NB4 (cell line): ENCODE measurements around the gene SDK2.

Source experiments
- POLR2A ChIP-seq: IDR thresholded peaks from 2 replicates; pipeline ENCODE4 v1.6.1; 2011; ENCODE audit warnings: mild to moderate bottlenecking; ENCODE audit not compliant: insufficient read length; ENCODE audit errors: extremely low read depth
- TF ChIP-seq, protein P1 (sequence below): IDR thresholded peaks from one replicate; pipeline ENCODE4 v1.5.1; 2012; ENCODE audit warnings: low read depth, low read length

DNA sequence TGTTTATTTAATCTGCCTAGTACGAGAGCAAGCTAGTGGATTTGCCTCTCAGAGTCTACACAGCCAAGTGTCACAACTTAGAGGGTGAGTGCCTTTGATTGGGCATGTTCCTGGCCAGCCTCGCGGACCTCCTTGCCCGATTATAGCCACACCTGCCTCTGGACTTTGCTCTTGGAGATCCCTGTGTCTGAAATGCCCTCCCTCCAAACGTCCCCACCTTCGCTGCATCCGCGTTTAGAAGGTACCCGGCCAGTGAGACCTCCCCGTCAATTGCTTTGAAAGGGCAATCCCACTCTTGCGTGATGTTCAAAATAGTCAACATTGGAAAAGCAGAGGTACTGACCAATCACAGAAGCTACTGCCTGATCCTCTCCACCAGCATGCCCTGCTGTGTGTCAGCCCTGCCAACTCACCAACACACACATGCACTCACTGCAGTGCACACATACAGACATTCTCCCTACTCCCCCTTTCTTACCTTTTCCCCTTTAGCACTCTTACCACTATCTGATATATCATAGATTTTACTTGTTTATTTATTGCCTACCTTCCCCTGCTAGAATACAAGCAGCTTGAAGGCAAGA lies 6.5 kb upstream of the SDK2 start:
- TF ChIP-seq, protein P1, sequence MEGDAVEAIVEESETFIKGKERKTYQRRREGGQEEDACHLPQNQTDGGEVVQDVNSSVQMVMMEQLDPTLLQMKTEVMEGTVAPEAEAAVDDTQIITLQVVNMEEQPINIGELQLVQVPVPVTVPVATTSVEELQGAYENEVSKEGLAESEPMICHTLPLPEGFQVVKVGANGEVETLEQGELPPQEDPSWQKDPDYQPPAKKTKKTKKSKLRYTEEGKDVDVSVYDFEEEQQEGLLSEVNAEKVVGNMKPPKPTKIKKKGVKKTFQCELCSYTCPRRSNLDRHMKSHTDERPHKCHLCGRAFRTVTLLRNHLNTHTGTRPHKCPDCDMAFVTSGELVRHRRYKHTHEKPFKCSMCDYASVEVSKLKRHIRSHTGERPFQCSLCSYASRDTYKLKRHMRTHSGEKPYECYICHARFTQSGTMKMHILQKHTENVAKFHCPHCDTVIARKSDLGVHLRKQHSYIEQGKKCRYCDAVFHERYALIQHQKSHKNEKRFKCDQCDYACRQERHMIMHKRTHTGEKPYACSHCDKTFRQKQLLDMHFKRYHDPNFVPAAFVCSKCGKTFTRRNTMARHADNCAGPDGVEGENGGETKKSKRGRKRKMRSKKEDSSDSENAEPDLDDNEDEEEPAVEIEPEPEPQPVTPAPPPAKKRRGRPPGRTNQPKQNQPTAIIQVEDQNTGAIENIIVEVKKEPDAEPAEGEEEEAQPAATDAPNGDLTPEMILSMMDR: no peak
- no peak for TF ChIP-seq POLR2A
